ENCODE results near the gene ULBP1.
"Not testable (repeated sequence)": the region's sequence is repeated elsewhere in the genome, so short reads cannot be mapped to it uniquely, and the experiment has no call there.

ULBP1 gene

DNA sequence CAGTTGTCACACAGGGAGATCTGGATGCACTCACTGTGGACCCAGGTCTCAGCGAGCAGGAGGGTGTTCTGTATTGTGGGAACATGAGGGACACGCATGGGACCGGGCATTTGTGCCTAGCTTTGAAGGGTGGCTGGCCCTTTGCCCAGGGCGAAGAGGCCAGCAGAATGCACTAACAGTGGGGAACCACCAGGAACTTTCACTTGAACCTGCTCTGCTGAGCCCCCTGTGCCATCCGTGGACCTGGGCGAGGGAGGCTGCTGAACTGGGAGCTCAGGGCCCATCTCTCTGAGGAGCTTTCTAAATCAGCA is 23.1 kb upstream of the ULBP1 start:
- H3K4me3 ChIP-seq (ENCODE audit: low read length) = no peak overlapping the region
- DNase-seq (ENCODE audit: low read depth) = no peak
- TF ChIP-seq, protein P1, sequence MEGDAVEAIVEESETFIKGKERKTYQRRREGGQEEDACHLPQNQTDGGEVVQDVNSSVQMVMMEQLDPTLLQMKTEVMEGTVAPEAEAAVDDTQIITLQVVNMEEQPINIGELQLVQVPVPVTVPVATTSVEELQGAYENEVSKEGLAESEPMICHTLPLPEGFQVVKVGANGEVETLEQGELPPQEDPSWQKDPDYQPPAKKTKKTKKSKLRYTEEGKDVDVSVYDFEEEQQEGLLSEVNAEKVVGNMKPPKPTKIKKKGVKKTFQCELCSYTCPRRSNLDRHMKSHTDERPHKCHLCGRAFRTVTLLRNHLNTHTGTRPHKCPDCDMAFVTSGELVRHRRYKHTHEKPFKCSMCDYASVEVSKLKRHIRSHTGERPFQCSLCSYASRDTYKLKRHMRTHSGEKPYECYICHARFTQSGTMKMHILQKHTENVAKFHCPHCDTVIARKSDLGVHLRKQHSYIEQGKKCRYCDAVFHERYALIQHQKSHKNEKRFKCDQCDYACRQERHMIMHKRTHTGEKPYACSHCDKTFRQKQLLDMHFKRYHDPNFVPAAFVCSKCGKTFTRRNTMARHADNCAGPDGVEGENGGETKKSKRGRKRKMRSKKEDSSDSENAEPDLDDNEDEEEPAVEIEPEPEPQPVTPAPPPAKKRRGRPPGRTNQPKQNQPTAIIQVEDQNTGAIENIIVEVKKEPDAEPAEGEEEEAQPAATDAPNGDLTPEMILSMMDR (conservative IDR thresholded peaks at IDR 0.05; ENCODE audit: low read length) = no peak

DNA sequence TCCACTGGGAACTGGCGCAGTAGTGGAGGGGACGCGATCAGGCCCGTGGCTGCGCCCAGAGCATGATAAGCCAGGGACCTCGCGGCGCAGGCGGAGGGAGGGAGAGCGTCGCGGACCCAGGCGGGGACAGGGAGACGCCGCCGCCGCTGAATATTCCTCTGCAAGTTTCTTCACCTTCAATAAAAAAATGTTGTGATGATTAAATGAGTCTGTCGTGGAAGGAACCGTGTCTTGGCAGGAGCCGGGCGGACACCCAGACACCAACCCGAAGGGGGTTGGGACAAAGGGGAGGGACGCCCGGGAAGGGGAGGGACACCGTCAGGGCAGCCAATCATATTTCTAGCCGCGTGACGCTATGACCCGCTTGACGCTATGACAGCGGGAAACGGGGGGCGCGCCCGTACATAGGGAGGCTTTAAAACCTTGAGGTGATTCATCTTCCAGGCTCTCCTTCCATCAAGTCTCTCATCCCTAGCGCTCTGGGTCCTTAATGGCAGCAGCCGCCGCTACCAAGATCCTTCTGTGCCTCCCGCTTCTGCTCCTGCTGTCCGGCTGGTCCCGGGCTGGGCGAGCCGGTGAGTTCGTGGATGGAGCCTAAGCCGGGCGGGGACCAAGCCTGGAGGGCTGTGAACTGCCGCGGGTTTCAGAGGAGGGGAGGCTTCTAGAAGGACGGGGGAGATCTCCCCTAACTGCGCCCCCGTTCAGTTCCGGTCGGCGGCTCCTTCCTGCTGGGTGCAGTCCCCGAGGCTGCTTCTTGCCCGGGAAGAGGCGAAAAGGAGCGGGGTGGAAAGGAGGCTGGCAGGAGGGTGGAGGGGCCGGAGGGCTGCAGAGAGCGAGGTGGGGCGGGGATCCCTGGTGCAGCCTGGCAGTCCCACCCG is 21.9 kb upstream of the ULBP1 start, which contains the start of gene ULBP2:
TSS of gene ULBP2 (plus strand) at position 432 of the 878 bp plus-strand sequence. CDS start at position 491, 59 bp downstream.
- peak within 1 kb of the TSS; percentile 83 for H3K4me3 ChIP-seq (ENCODE audit: low read length)
- peak; percentile 95 for DNase-seq (ENCODE audit: low read depth)
- TF ChIP-seq, protein P1 (conservative IDR thresholded peaks at IDR 0.05; ENCODE audit: low read length) = 0 out of 2 replicates have a peak, but pooled peaks have one; percentile 4

DNA sequence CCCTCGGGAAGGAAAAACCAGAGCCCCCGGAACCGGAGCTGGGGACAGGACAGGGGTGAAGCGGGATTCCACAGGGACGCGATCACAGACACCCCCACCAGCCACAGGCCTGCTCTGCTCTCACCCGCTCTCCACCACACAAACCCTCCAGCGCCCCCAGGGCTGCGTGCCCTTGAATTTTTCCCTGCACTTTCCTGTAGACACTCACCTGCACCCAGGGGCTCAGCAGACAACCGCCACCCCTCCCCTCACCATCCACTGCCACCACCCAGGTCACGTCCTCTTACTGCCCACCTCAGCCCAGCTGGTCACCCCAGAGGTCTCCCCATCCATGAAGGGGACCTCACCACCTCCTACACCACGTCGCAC is 21.3 kb upstream of the ULBP1 start:
- no peak for DNase-seq (ENCODE audit: low read depth)
- peak overlapping the region; percentile 83 for H3K4me3 ChIP-seq (ENCODE audit: low read length)
- TF ChIP-seq, protein P1 (conservative IDR thresholded peaks at IDR 0.05; ENCODE audit: low read length) = no peak

DNA sequence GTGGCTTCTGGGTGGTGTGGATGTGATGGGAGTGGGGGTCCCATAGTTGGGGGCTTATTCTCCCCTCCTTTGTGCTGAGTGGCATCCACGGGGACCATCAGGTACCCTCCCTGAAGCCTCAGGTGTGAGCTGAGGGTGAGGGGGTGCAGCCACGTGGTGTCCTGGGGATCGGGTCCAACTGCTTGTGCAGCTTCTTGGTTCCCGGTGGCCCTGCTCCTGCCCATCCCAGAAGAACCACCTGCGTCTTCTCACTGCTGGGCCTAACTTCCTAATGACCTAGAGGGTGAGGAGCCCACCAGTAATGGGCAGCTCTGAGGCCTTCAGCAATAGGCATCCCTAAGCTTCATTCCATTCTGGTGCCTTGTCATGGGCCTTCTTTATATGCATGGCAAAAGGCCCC is 20.4 kb upstream of the ULBP1 start:
- DNase-seq (ENCODE audit: low read depth); H3K4me3 ChIP-seq (ENCODE audit: low read length): not testable (repeated sequence)

DNA sequence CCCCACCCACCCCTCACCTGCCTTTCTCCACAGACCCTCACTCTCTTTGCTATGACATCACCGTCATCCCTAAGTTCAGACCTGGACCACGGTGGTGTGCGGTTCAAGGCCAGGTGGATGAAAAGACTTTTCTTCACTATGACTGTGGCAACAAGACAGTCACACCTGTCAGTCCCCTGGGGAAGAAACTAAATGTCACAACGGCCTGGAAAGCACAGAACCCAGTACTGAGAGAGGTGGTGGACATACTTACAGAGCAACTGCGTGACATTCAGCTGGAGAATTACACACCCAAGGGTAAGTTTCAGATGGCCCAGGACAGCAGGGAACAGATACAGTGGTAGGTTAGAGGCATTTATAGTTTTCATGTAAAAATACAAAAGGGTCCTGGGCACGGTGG is 18.5 kb upstream of the ULBP1 start:
- not testable (repeated sequence) for DNase-seq (ENCODE audit: low read depth); H3K4me3 ChIP-seq (ENCODE audit: low read length)

DNA sequence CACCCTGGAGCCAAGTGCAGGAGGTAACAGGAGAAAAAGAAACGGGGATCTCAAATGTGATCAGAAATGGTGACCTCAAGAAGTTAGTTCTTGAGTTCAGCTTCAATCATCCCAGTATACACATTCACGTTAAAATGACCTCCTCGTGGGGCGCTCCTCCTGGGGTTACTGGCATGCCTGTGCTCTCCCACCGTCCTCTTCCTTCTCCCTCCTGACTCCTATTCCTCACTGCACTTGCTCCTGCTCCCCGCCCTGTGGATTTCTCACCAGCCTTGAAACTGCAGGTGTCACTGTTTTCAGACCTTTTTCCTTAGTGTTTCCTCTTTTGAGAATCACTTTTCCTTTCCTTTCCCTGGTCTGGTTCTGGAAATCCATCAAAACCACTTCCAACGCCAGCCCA is 17.1 kb upstream of the ULBP1 start:
- H3K4me3 ChIP-seq (ENCODE audit: low read length); DNase-seq (ENCODE audit: low read depth): not testable (repeated sequence)

DNA sequence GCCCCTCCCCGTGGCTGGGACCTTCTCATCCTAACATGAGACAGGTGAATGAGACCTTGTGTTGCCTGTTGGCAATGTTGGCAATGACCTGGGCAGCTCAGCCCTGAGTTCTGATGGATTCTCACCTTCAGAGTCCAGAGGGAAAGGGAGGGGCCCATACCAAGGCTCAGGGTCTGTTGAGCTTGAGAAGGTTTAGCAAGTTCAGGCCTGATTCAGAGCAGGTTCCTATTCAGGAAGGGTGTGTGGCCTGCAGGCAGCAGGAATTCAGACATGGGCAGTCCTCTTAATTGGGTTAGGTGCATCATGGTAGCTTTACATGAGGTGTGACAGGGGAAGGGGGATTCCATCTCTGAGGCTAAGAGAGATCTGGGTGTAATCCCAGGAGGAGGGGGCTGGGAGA is 16.2 kb upstream of the ULBP1 start:
- not testable (repeated sequence) for H3K4me3 ChIP-seq (ENCODE audit: low read length); DNase-seq (ENCODE audit: low read depth)

DNA sequence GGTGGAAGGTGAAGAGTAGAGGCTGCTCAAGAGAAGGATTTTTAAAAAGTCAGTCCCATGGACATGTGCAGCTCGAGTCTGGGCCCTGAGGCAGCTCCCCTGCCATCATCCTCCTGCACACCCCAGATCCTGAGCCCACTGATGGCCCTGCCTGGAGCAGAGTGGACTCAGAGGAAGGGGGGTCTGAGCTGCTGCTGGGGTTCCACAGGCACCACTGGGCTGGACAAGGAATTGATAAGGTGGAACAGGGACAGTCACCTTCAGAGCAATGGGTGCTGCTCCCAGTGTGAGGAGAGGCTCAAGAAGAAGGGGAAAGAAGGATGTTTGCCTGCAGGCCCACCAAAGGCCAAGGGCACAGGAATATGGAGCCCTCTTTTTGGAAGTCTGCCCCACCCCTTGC is 15.7 kb upstream of the ULBP1 start:
- no peak overlapping the region for H3K4me3 ChIP-seq (ENCODE audit: low read length)
- TF ChIP-seq, protein P1 (conservative IDR thresholded peaks at IDR 0.05; ENCODE audit: low read length) = no peak
- no peak for DNase-seq (ENCODE audit: low read depth)

DNA sequence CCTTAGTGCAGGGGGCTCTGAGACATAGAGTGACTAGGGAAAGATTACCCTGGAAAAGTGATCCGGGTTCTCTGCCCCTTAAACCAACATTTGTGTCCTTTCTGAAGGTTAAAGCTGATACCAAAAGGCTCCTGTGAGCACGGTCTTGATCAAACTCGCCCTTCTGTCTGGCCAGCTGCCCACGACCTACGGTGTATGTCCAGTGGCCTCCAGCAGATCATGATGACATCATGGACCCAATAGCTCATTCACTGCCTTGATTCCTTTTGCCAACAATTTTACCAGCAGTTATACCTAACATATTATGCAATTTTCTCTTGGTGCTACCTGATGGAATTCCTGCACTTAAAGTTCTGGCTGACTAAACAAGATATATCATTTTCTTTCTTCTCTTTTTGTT is 15.1 kb upstream of the ULBP1 start:
- TF ChIP-seq, protein P1 (conservative IDR thresholded peaks at IDR 0.05; ENCODE audit: low read length) = no peak
- H3K4me3 ChIP-seq (ENCODE audit: low read length) = no peak overlapping the region
- no peak for DNase-seq (ENCODE audit: low read depth)
